Measurements from ENCODE around the gene HCN3.

- TF ChIP-seq GATA3 (IDR thresholded peaks at IDR 0.05; ENCODE audit: low read depth, low read length) (no peak), GATA2 (IDR thresholded peaks at IDR 0.05; ENCODE audit: low read depth, low read length) (no peak)
These were observed 18.6 kb downstream of the HCN3 start for GRCh38 chr1:155295942-155296267.

Data from SH-SY5Y (cell line).